HepG2 (cell line): ENCODE results near the gene ZMYND8. TPM values are rescaled to one million over a fixed set of nuclear protein-coding genes. Genes with fewer than 3 reads are reported as not detected.

Experiments used
- ATM ChIP-seq: fragments of 450-650 bp; IDR thresholded peaks from 2 replicates; pipeline ENCODE4 v1.7.1; 2017; ENCODE audit warnings: mild to moderate bottlenecking, borderline replicate concordance
- CCDC6 ChIP-seq: sonication (generic); formaldehyde crosslinking; IDR thresholded peaks from 2 replicates; pipeline ENCODE4 v1.8.1; 2022; ENCODE audit warnings: mild to moderate bottlenecking, missing genetic modification reagents, moderate library complexity
- DNMT3B ChIP-seq: conservative IDR thresholded peaks from 2 replicates; pipeline ENCODE4 v1.6.1; 2016; ENCODE audit warnings: missing biosample characterization, control low read depth
- EP300 ChIP-seq, 3 experiments: sonication (generic) in 1 of 3; formaldehyde crosslinking in 1 of 3; IDR thresholded peaks; 2 replicates each; pipeline versions ENCODE4 v1.5.1 to v1.6.1; 2011 to 2020; ENCODE audit warnings: low read depth in 2 of 3, low read length in 2 of 3, borderline replicate concordance in 1 of 3, improper control_type of control experiment in 1 of 3, mild to moderate bottlenecking in 1 of 3, missing genetic modification reagents in 1 of 3, moderate library complexity in 1 of 3
- ETV5 ChIP-seq: IDR thresholded peaks from 2 replicates; pipeline ENCODE4 v1.6.1; 2018; ENCODE audit warnings: missing biosample characterization, missing genetic modification reagents, inconsistent platforms, borderline replicate concordance
- GZF1 ChIP-seq: sonication (generic); formaldehyde crosslinking; IDR thresholded peaks from 2 replicates; pipeline ENCODE4 v1.5.1; 2020; ENCODE audit warnings: mild to moderate bottlenecking, missing genetic modification reagents
- IRF9 ChIP-seq: sonication (generic); formaldehyde crosslinking; IDR thresholded peaks from 2 replicates; pipeline ENCODE4 v1.8.0; 2022; ENCODE audit warnings: missing genetic modification reagents, mild to moderate bottlenecking, borderline replicate concordance
- JUN ChIP-seq: sonication (generic); formaldehyde crosslinking; IDR thresholded peaks from 2 replicates; pipeline ENCODE4 v1.4.0; 2020; ENCODE audit warnings: mild to moderate bottlenecking, missing genetic modification reagents
- PRPF4 ChIP-seq: fragments of 200-400 bp; formaldehyde crosslinking; IDR thresholded peaks from 2 replicates; pipeline ENCODE4 v1.6.1; 2016; ENCODE audit warnings: low read length, low read depth; ENCODE audit not compliant: poor library complexity, severe bottlenecking
- RBAK ChIP-seq: sonication (generic); formaldehyde crosslinking; IDR thresholded peaks from 2 replicates; pipeline ENCODE4 v1.5.1; 2020; ENCODE audit warnings: mild to moderate bottlenecking, missing genetic modification reagents
- ZBTB39 ChIP-seq: sonication (generic); formaldehyde crosslinking; IDR thresholded peaks from 2 replicates; pipeline ENCODE4 v1.5.0; 2020; ENCODE audit warnings: missing genetic modification reagents
- ZHX2 ChIP-seq, 2 experiments: sonication (generic) in 1 of 2; formaldehyde crosslinking in 1 of 2; IDR thresholded peaks; 2 replicates each; pipeline versions ENCODE4 v1.6.1 to v1.9.0; 2014 to 2022; ENCODE audit warnings: antibody characterized with exemption in 1 of 2, borderline replicate concordance in 1 of 2, inconsistent platforms in 1 of 2, low read depth in 1 of 2, missing genetic modification reagents in 1 of 2
- ZNF10 ChIP-seq: sonication (generic); formaldehyde crosslinking; IDR thresholded peaks from 2 replicates; pipeline ENCODE4 v1.4.0; 2020; ENCODE audit warnings: mild to moderate bottlenecking, low read depth, missing genetic modification reagents, borderline replicate concordance
- ZNF124 ChIP-seq: sonication (generic); formaldehyde crosslinking; IDR thresholded peaks from 2 replicates; pipeline ENCODE4 v1.4.0; 2020; ENCODE audit warnings: missing genetic modification reagents
- ZNF264 ChIP-seq: sonication (generic); formaldehyde crosslinking; IDR thresholded peaks from 2 replicates; pipeline ENCODE4 v1.4.0; 2020; ENCODE audit warnings: missing genetic modification reagents
- ZNF280B ChIP-seq: sonication (generic); formaldehyde crosslinking; IDR thresholded peaks from 2 replicates; pipeline ENCODE4 v1.5.0; 2020; ENCODE audit warnings: missing genetic modification reagents, mild to moderate bottlenecking, borderline replicate concordance
- ZNF501 ChIP-seq: sonication (generic); formaldehyde crosslinking; IDR thresholded peaks from 2 replicates; pipeline ENCODE4 v1.5.1; 2020; ENCODE audit warnings: mild to moderate bottlenecking, moderate library complexity, missing genetic modification reagents
- ZNF564 ChIP-seq: sonication (generic); formaldehyde crosslinking; IDR thresholded peaks from 2 replicates; pipeline ENCODE4 v1.8.1; 2023; ENCODE audit warnings: mild to moderate bottlenecking, missing genetic modification reagents
- polyA plus RNA-seq, 8 experiments: library from polyadenylated mRNA; depleted of rRNA in 3 of 8; stranded (reverse) in 7 of 8; unstranded in 1 of 8; fragments of >200 nt; fragmentation: Illumina TruSeq in 4 of 8; extraction: Trizol in 4 of 8; gene quantifications; 2 replicates each; pipeline versions ENCODE4 v1.2.1 to v1.2.3, GENCODE V29; 2011 to 2016; ENCODE audit warnings: low read depth in 4 of 8, missing spikeins in 1 of 8, mixed read lengths in 1 of 8; ENCODE audit not compliant: insufficient read depth in 1 of 8
- total RNA-seq, 5 experiments: library from RNA; depleted of rRNA; stranded (reverse); fragments of >200 nt; fragmentation: Illumina TruSeq; extraction: Trizol; gene quantifications; 2 replicates each; pipeline ENCODE4 v1.2.3, GENCODE V29; 2016; ENCODE audit warnings: low read depth in 1 of 5

ZMYND8 gene
- total and polyA plus RNA-seq, 2 of the 13 experiments (the other 11 are each of a cell fraction or from before 2014, with no cell fraction given): 53.9 to 84.7 TPM

- TF ChIP-seq ZHX2 (IDR thresholded peaks at IDR 0.05; ENCODE audit: low read depth) (no peak; the same call in 1 of the 2 replicates), ZHX2 (CRISPR knock-in tag; IDR thresholded peaks at IDR 0.05; ENCODE audit: borderline replicate concordance) (no peak), JUN (peak; percentile 85; the same call in 1 of the 2 replicates), PRPF4 (peak; percentile 72), CCDC6 (CRISPR knock-in tag) (peak; percentile 95), ZNF280B (CRISPR knock-in tag) (no peak), ZBTB39 (peak; percentile 98), ETV5 (CRISPR knock-in tag) (peak; percentile 80), ATM (no peak), RBAK (CRISPR knock-in tag) (no peak), IRF9 (CRISPR knock-in tag) (peak; percentile 26; the same call in 1 of the 2 replicates), GZF1 (CRISPR knock-in tag) (no peak), DNMT3B (CRISPR knock-in tag) (no peak), ZNF501 (CRISPR knock-in tag) (no peak; the same call in 1 of the 2 replicates), ZNF564 (CRISPR knock-in tag) (peak; percentile 86; the same call in 1 of the 2 replicates), ZNF124 (CRISPR knock-in tag) (peak; percentile 89; the same call in 1 of the 2 replicates), ZNF264 (CRISPR knock-in tag) (peak; percentile 86), EP300 (IDR thresholded peaks at IDR 0.05; ENCODE audit: low read depth in 2 of 2, low read length in 2 of 2) (peak; percentile 72 to 91), EP300 (CRISPR knock-in tag; IDR thresholded peaks at IDR 0.05; ENCODE audit: borderline replicate concordance) (peak; percentile 80; the same call in 1 of the 2 replicates), ZNF10 (CRISPR knock-in tag) (no peak)
Measured at GRCh38 chr20:47318027-47318585, 38.4 kb downstream of the ZMYND8 start (continued).
